Epithelial cell of esophagus (primary cell): Measurements from ENCODE around the gene ACAP3.

Source experiments
- DNase-seq: peaks from one replicate; pipeline ENCODE4 v3.0.0; 2010; ENCODE audit warnings: low read depth
- H3K4me3 ChIP-seq: 2 replicates; pipeline ENCODE4 v1.5.1; 2011; ENCODE audit warnings: mild to moderate bottlenecking, low read length, control low read depth
- TF ChIP-seq, protein P1 (sequence below): IDR thresholded peaks from 2 replicates; pipeline ENCODE4 v1.5.1; 2011; ENCODE audit warnings: low read depth, mild to moderate bottlenecking, low read length, control low read depth, inconsistent platforms; ENCODE audit not compliant: insufficient read depth; ENCODE audit errors: missing control alignments

The ACAP3 gene

GRCh38 chr1:1343811-1344421 lies 36.2 kb upstream of the ACAP3 start:
- peak overlapping the region; percentile 32 for H3K4me3 ChIP-seq
- no peak for DNase-seq
- TF ChIP-seq, protein P1, sequence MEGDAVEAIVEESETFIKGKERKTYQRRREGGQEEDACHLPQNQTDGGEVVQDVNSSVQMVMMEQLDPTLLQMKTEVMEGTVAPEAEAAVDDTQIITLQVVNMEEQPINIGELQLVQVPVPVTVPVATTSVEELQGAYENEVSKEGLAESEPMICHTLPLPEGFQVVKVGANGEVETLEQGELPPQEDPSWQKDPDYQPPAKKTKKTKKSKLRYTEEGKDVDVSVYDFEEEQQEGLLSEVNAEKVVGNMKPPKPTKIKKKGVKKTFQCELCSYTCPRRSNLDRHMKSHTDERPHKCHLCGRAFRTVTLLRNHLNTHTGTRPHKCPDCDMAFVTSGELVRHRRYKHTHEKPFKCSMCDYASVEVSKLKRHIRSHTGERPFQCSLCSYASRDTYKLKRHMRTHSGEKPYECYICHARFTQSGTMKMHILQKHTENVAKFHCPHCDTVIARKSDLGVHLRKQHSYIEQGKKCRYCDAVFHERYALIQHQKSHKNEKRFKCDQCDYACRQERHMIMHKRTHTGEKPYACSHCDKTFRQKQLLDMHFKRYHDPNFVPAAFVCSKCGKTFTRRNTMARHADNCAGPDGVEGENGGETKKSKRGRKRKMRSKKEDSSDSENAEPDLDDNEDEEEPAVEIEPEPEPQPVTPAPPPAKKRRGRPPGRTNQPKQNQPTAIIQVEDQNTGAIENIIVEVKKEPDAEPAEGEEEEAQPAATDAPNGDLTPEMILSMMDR, result no peak

- no peak for DNase-seq
- no peak overlapping the region for H3K4me3 ChIP-seq
- TF ChIP-seq, protein P1, result no peak
These were observed 34.9 kb upstream of the ACAP3 start for GRCh38 chr1:1342584-1343115.

- H3K4me3 ChIP-seq, result no peak overlapping the region
- DNase-seq, result no peak
- TF ChIP-seq, protein P1, result no peak
These were observed 34.4 kb upstream of the ACAP3 start for GRCh38 chr1:1342061-1342562.

GRCh38 chr1:1341549-1342021 lies 33.9 kb upstream of the ACAP3 start:
- H3K4me3 ChIP-seq, result no peak overlapping the region
- DNase-seq, result no peak
- TF ChIP-seq, protein P1, result no peak

DNA sequence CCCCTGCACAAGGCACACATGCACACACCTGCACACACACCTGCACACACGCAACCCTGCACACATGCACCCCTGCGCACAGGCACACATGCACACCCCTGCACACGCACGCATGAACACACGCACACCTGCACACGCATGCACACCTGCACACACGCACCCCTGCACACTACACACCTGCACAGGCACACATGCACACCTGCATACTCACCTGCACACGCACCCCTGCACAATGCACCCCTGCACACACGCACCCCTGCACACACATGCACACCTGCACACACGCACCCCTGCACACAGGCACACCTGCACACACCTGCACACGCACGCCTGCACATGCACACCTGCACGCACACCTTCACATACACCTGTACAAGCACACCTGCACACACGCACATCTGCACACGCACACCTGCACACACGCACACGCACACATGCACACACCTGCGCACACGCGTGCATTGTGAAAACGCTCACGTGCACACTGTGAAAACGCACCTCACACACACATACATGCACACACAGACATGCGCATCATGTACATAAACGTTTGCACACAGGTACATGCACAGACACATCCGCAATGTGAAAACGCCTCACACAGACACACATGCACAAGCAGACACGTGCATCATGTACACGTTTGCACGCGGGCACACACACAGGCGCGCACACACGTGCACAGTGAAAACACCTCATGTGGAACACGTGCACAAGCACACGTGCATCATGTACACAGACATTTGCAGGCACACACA lies 33.2 kb upstream of the ACAP3 start:
- no peak overlapping the region for H3K4me3 ChIP-seq
- no peak for DNase-seq
- TF ChIP-seq, protein P1, result no peak

- H3K4me3 ChIP-seq, result no peak overlapping the region
- DNase-seq, result no peak
- TF ChIP-seq, protein P1, result no peak
These were observed 32.5 kb upstream of the ACAP3 start for GRCh38 chr1:1340185-1340584.
